Brain microvascular endothelial cell (primary cell): ENCODE results near the gene ST3GAL3.

ENCODE experiments used
- DNase-seq: peaks from one replicate; pipeline ENCODE4 v3.0.0-alpha.2; 2020
- H3K27ac ChIP-seq: fragments of 250-450 bp; sonication (Bioruptor Pico); 2 replicates; pipeline ENCODE4 v1.5.1; 2020; ENCODE audit warnings: mild to moderate bottlenecking, moderate library complexity
- H3K27me3 ChIP-seq: fragments of 250-450 bp; sonication (Bioruptor Pico); replicated peaks from 2 replicates; pipeline ENCODE4 v1.5.1; 2020; ENCODE audit warnings: mild to moderate bottlenecking
- H3K36me3 ChIP-seq: fragments of 250-450 bp; sonication (Bioruptor Pico); replicated peaks from 2 replicates; pipeline ENCODE4 v1.5.1; 2020; ENCODE audit warnings: mild to moderate bottlenecking
- H3K4me3 ChIP-seq: 2 replicates; pipeline ENCODE4 v1.5.1; 2011; ENCODE audit warnings: low read depth, mild to moderate bottlenecking, control low read depth, low read length, moderate library complexity
- CTCF ChIP-seq: IDR thresholded peaks from 2 replicates; pipeline ENCODE4 v1.5.1; 2011; ENCODE audit warnings: low read depth, mild to moderate bottlenecking, moderate library complexity, low read length, control low read depth, inconsistent platforms; ENCODE audit errors: missing control alignments
- in situ Hi-C: cut with HindIII; loops from 2 replicates; pipeline ENCODE4 v1.10.0; 2017; ENCODE audit warnings: low sequenced_read_pairs, low pct_ligation_motif_present

ST3GAL3 gene

GRCh38 chr1:43969746-43970466 is 262.6 kb downstream of the ST3GAL3 start, which contains the start of gene DPH2:
Gene DPH2, plus strand, starts transcription at chr1:43970010. Its CDS starts 166 bp downstream, at chr1:43970176.
- peak; percentile 99 for DNase-seq
- no peak within 1 kb of the TSS for H3K27ac ChIP-seq
- peak within 1 kb of the TSS; percentile 95 for H3K4me3 ChIP-seq
- no peaks in the 10 kb centered on the region for H3K27me3 ChIP-seq
- peaks cover 2% of the 10 kb centered on the region for H3K36me3 ChIP-seq
- peak; percentile 32 for TF ChIP-seq CTCF
- in situ Hi-C loops, result no loop called here

- H3K27ac ChIP-seq, result no peak overlapping the region
- DNase-seq, result no peak
- H3K27me3 ChIP-seq, result no peaks in the 10 kb centered on the region
- H3K36me3 ChIP-seq, result peaks cover 2% of the 10 kb centered on the region
- in situ Hi-C loops, result no loop called here
- H3K4me3 ChIP-seq, result peak overlapping the region; percentile 95
- TF ChIP-seq CTCF, result no peak
These were observed 263.2 kb downstream of the ST3GAL3 start for GRCh38 chr1:43970502-43970901.

GRCh38 chr1:43970911-43971310 is 263.6 kb downstream of the ST3GAL3 start:
- Histone ChIP-seq H3K36me3 (peaks cover 2% of the 10 kb centered on the region), H3K27me3 (no peaks in the 10 kb centered on the region), H3K4me3 (peak overlapping the region; percentile 95), H3K27ac (no peak overlapping the region)
- in situ Hi-C loops, result no loop called here
- DNase-seq, result no peak
- TF ChIP-seq CTCF, result no peak

GRCh38 chr1:43971336-43971980 is 264.1 kb downstream of the ST3GAL3 start:
- no peak for DNase-seq
- H3K27me3 ChIP-seq, result no peaks in the 10 kb centered on the region
- no peak for TF ChIP-seq CTCF
- H3K36me3 ChIP-seq, result peaks cover 4% of the 10 kb centered on the region
- in situ Hi-C loops, result no loop called here
- H3K27ac ChIP-seq, result no peak overlapping the region
- no peak overlapping the region for H3K4me3 ChIP-seq

GRCh38 chr1:43973981-43974442 is 266.7 kb downstream of the ST3GAL3 start:
- Histone ChIP-seq H3K27ac (no peak overlapping the region), H3K27me3 (no peaks in the 10 kb centered on the region), H3K36me3 (peaks cover 23% of the 10 kb centered on the region), H3K4me3 (peak overlapping the region; percentile 87)
- in situ Hi-C loops, result no loop called here
- TF ChIP-seq CTCF, result no peak
- no peak for DNase-seq
